Measurements from ENCODE around the gene BCAM.

BCAM gene

GRCh38 chr19:44809577-44810233 lies 802 bp downstream of the BCAM start:
- DNase-seq (ENCODE audit: low spot score), result no peak
- no peak for TF ChIP-seq CTCF (conservative IDR thresholded peaks at IDR 0.05; ENCODE audit: low read depth)
- POLR2A ChIA-PET (ENCODE audit: low non-redundant PET), result interaction anchor here (0.7 kb wide), 1 partner anchor 36 kb away, joined by 3 read pairs; the partner anchor contains the start of gene NECTIN2
- CTCF ChIA-PET, result interaction anchor here (0.7 to 2.3 kb wide), 4 partner anchors 11 to 35 kb away, joined by 3 to 7 read pairs (median 4); no protein-coding TSS in a partner anchor
- peak overlapping the region; percentile 95 for H3K27ac ChIP-seq

GRCh38 chr19:44810234-44811121 lies 1.6 kb downstream of the BCAM start:
- ChIA-PET CTCF (interaction anchor here (0.7 to 1.2 kb wide), 3 partner anchors 10 to 34 kb away, joined by 3 to 4 read pairs (median 4); no protein-coding TSS in a partner anchor), POLR2A (ENCODE audit: low non-redundant PET) (interaction anchor here (0.5 kb wide), 1 partner anchor 30 kb away, joined by 4 read pairs; no protein-coding TSS in a partner anchor)
- DNase-seq (ENCODE audit: low spot score), result peak; percentile 45
- no peak for TF ChIP-seq CTCF (conservative IDR thresholded peaks at IDR 0.05; ENCODE audit: low read depth)
- peak overlapping the region; percentile 95 for H3K27ac ChIP-seq

GRCh38 chr19:44811122-44811419 lies 2.2 kb downstream of the BCAM start:
- TF ChIP-seq CTCF (conservative IDR thresholded peaks at IDR 0.05; ENCODE audit: low read depth), result no peak
- ChIA-PET POLR2A (ENCODE audit: low non-redundant PET) (no interaction called here), CTCF (interaction anchor here (1.2 kb wide), 1 partner anchor 33 kb away, joined by 4 read pairs; no protein-coding TSS in a partner anchor)
- DNase-seq (ENCODE audit: low spot score), result no peak
- H3K27ac ChIP-seq, result peak overlapping the region; percentile 95

- no peak for TF ChIP-seq CTCF (conservative IDR thresholded peaks at IDR 0.05; ENCODE audit: low read depth)
- H3K27ac ChIP-seq, result peak overlapping the region; percentile 95
- POLR2A ChIA-PET (ENCODE audit: low non-redundant PET), result no interaction called here
- CTCF ChIA-PET, result no interaction called here
- no peak for DNase-seq (ENCODE audit: low spot score)
These were observed 3.3 kb downstream of the BCAM start for GRCh38 chr19:44812142-44812718.

GRCh38 chr19:44813070-44813840 lies 4.4 kb downstream of the BCAM start:
- TF ChIP-seq CTCF (conservative IDR thresholded peaks at IDR 0.05; ENCODE audit: low read depth), result no peak
- no peak for DNase-seq (ENCODE audit: low spot score)
- H3K27ac ChIP-seq, result peak overlapping the region; percentile 95; the same call in 1 of the 2 replicates
- ChIA-PET POLR2A (ENCODE audit: low non-redundant PET) (interaction anchor here (0.6 kb wide), 1 partner anchor 972 kb away, joined by 3 read pairs; no protein-coding TSS in a partner anchor), CTCF (no interaction called here)
